A673 (cell line): ENCODE measurements around the gene KRT40. TPM values are rescaled to one million over a fixed set of nuclear protein-coding genes. Genes with fewer than 3 reads are reported as not detected.

Source experiments
- BruUV-seq: library from RNA; stranded (reverse); fragments of 400-500 nt; replicated peaks from 2 replicates; lab custom pipeline; 2021; lab: Mats Ljungman, UMichigan
- CTCF ChIA-PET: fragments of 300-600 bp; sonication (Branson Sonifier 250); formaldehyde crosslinking; loops from one replicate; lab custom pipeline; 2022; ENCODE audit warnings: antibody characterized with exemption; lab: Charles Lee
- POLR2A ChIA-PET: fragments of 300-600 bp; sonication (Branson Sonifier 250); formaldehyde crosslinking; loops from one replicate; lab custom pipeline; 2022; ENCODE audit warnings: antibody characterized with exemption; ENCODE audit not compliant: low non-redundant PET; lab: Charles Lee
- DNase-seq: peaks from one replicate; pipeline ENCODE4 v3.0.0-alpha.2; 2015; ENCODE audit warnings: low spot score
- H3K27ac ChIP-seq: fragments of 200-600 bp; sonication (generic); 2 replicates; pipeline ENCODE4 v1.5.1; 2016; ENCODE audit warnings: mixed run types, low read depth, mild to moderate bottlenecking, mixed read lengths, antibody characterized with exemption, low read length; ENCODE audit not compliant: poor library complexity, severe bottlenecking
- H3K27me3 ChIP-seq: fragments of 200-600 bp; sonication (generic); replicated peaks from 2 replicates; pipeline ENCODE4 v1.6.1; 2017; ENCODE audit warnings: mixed run types, low read depth, mild to moderate bottlenecking, mixed read lengths, antibody characterized with exemption, low read length; ENCODE audit not compliant: insufficient read depth, poor library complexity
- H3K36me3 ChIP-seq: fragments of 200-600 bp; sonication (generic); 2 replicates; pipeline ENCODE4 v1.6.1; 2016; ENCODE audit warnings: mixed run types, mild to moderate bottlenecking, mixed read lengths, antibody characterized with exemption, low read length; ENCODE audit not compliant: insufficient read depth, poor library complexity, severe bottlenecking
- H3K4me1 ChIP-seq: fragments of 200-600 bp; sonication (generic); 2 replicates; pipeline ENCODE4 v1.6.1; 2017; ENCODE audit warnings: mixed run types, mild to moderate bottlenecking, mixed read lengths, antibody characterized with exemption, low read length; ENCODE audit not compliant: insufficient read depth, poor library complexity, severe bottlenecking
- H3K4me3 ChIP-seq: fragments of 200-600 bp; sonication (generic); 2 replicates; pipeline ENCODE4 v1.5.1; 2016; ENCODE audit warnings: low read depth, mixed run types, mild to moderate bottlenecking, mixed read lengths, low read length; ENCODE audit not compliant: poor library complexity, severe bottlenecking
- H3K9me3 ChIP-seq: fragments of 200-600 bp; sonication (generic); 2 replicates; pipeline ENCODE4 v1.6.1; 2016; ENCODE audit warnings: mixed run types, low read depth, mild to moderate bottlenecking, mixed read lengths, antibody characterized with exemption, low read length; ENCODE audit not compliant: poor library complexity, severe bottlenecking
- EZH2 ChIP-seq: fragments of 200-600 bp; sonication (generic); IDR thresholded peaks from 2 replicates; pipeline ENCODE4 v1.6.1; 2017; ENCODE audit warnings: borderline replicate concordance, low read depth, mild to moderate bottlenecking, mixed read lengths, antibody characterized with exemption, low read length; ENCODE audit not compliant: poor library complexity, severe bottlenecking
- intact Hi-C: fragments of 100-400 bp; cut with micrococcal nuclease; formaldehyde crosslinking; loops from one replicate; pipeline ENCODE4 v1.10.0; 2022; ENCODE audit not compliant: unreplicated experiment
- total RNA-seq: library from RNA; stranded (reverse); gene quantifications from 2 replicates; pipeline ENCODE4 v1.2.3, GENCODE V29; 2021
- TF ChIP-seq, protein P1 (sequence below): fragments of 300-800, 200-600 bp; sonication (generic); conservative IDR thresholded peaks from 2 replicates; pipeline ENCODE4 v1.5.1; 2017; ENCODE audit warnings: low read depth, mild to moderate bottlenecking, antibody characterized with exemption, low read length, moderate library complexity, mixed read lengths

Gene KRT40
- total RNA-seq, 1 experiment from 2014 or later, result 1.1 TPM

DNA sequence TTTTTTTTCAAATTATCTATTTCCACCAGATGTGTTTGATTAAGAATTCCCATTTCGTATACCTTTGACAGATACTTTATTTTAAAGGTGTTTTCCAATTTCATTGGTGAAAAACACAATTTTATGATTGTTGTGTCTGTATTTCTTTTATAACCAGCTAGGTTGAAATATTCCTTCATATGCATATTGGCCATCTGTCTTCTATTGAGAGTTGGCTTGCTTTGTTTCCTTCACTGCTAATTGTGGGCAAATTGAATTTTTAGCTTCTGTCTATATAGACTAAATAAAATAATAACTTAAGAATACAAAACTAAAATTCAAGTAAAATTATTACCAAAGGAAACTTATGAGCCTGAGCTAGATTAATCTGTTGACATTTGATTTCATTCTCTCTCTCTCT, 11.0 kb upstream of the KRT40 start:
- BruUV-seq, result no TSS peak
- Histone ChIP-seq H3K4me3 (no peak overlapping the region), H3K9me3 (no peaks in the 10 kb centered on the region), H3K27me3 (no peaks in the 10 kb centered on the region), H3K36me3 (no peaks in the 10 kb centered on the region), H3K27ac (no peak overlapping the region), H3K4me1 (no peaks in the 10 kb centered on the region)
- intact Hi-C loops, result no loop called here
- CTCF ChIA-PET, result no interaction called here
- POLR2A ChIA-PET, result no interaction called here
- TF ChIP-seq EZH2, result no peak
- no peak for DNase-seq

- CTCF ChIA-PET, result no interaction called here
- DNase-seq, result no peak
- no peaks in the 10 kb centered on the region for H3K27me3 ChIP-seq
- TF ChIP-seq, protein P1, sequence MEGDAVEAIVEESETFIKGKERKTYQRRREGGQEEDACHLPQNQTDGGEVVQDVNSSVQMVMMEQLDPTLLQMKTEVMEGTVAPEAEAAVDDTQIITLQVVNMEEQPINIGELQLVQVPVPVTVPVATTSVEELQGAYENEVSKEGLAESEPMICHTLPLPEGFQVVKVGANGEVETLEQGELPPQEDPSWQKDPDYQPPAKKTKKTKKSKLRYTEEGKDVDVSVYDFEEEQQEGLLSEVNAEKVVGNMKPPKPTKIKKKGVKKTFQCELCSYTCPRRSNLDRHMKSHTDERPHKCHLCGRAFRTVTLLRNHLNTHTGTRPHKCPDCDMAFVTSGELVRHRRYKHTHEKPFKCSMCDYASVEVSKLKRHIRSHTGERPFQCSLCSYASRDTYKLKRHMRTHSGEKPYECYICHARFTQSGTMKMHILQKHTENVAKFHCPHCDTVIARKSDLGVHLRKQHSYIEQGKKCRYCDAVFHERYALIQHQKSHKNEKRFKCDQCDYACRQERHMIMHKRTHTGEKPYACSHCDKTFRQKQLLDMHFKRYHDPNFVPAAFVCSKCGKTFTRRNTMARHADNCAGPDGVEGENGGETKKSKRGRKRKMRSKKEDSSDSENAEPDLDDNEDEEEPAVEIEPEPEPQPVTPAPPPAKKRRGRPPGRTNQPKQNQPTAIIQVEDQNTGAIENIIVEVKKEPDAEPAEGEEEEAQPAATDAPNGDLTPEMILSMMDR, result no peak
- TF ChIP-seq EZH2, result no peak
- no peaks in the 10 kb centered on the region for H3K9me3 ChIP-seq
- no peaks in the 10 kb centered on the region for H3K4me1 ChIP-seq
- POLR2A ChIA-PET, result no interaction called here
- intact Hi-C loops, result no loop called here
- no peak within 1 kb of the TSS for H3K4me3 ChIP-seq
- no peak within 1 kb of the TSS for H3K27ac ChIP-seq
- BruUV-seq, result no TSS peak
- no peaks in the 10 kb centered on the region for H3K36me3 ChIP-seq
Measured at GRCh38 chr17:40993839-40994238, 9.7 kb upstream of the KRT40 start, which contains the start of gene KRTAP3-3. KRTAP3-3 (minus strand) TSS chr17:40994164; CDS start chr17:40994097, 67 bp downstream.

GRCh38 chr17:40993084-40993483, 9.0 kb upstream of the KRT40 start:
- no peak overlapping the region for H3K27ac ChIP-seq
- no TSS peak for BruUV-seq
- ChIA-PET CTCF (no interaction called here), POLR2A (no interaction called here)
- DNase-seq, result no peak
- H3K9me3 ChIP-seq, result no peaks in the 10 kb centered on the region
- no peaks in the 10 kb centered on the region for H3K27me3 ChIP-seq
- TF ChIP-seq, protein P1, result no peak
- TF ChIP-seq EZH2, result no peak
- H3K4me1 ChIP-seq, result no peaks in the 10 kb centered on the region
- H3K36me3 ChIP-seq, result no peaks in the 10 kb centered on the region
- H3K4me3 ChIP-seq, result no peak overlapping the region
- intact Hi-C loops, result no loop called here

GRCh38 chr17:40992666-40993065, 8.5 kb upstream of the KRT40 start:
- intact Hi-C loops, result no loop called here
- H3K4me3 ChIP-seq, result no peak overlapping the region
- no peak for DNase-seq
- H3K27ac ChIP-seq, result no peak overlapping the region
- no peaks in the 10 kb centered on the region for H3K9me3 ChIP-seq
- TF ChIP-seq, protein P1, result no peak
- TF ChIP-seq EZH2, result no peak
- BruUV-seq, result no TSS peak
- ChIA-PET POLR2A (no interaction called here), CTCF (no interaction called here)
- H3K36me3 ChIP-seq, result no peaks in the 10 kb centered on the region
- H3K4me1 ChIP-seq, result peaks cover 4% of the 10 kb centered on the region
- H3K27me3 ChIP-seq, result no peaks in the 10 kb centered on the region
